Endothelial cell of umbilical vein (primary cell): ENCODE measurements around the gene RETSAT. TPM values are rescaled to one million over a fixed set of nuclear protein-coding genes. Genes with fewer than 3 reads are reported as not detected.

Source experiments
- BruUV-seq: library from RNA; stranded (reverse); fragments of 400-500 nt; replicated peaks from 2 replicates; lab custom pipeline; 2021; lab: Mats Ljungman, UMichigan
- CTCF ChIA-PET: fragments of 300-600, 350-600 bp; sonication (Branson Sonifier 250); formaldehyde crosslinking; loops from one replicate; lab custom pipeline; 2021; ENCODE audit warnings: antibody characterized with exemption, inconsistent platforms; lab: Charles Lee
- POLR2A ChIA-PET: fragments of 300-600, 350-600 bp; sonication (Branson Sonifier 250); formaldehyde crosslinking; loops from one replicate; lab custom pipeline; 2021; ENCODE audit warnings: antibody characterized with exemption, inconsistent platforms; lab: Charles Lee
- DNase-seq: peaks from one replicate; pipeline ENCODE4 v3.0.0-alpha.2; 2011; ENCODE audit warnings: low read depth, low spot score
- FAIRE-seq: peaks from 2 replicates; lab custom pipeline; 2011; peaks lifted over from hg19 to GRCh38; lab: Jason Lieb, UNC
- H2AFZ ChIP-seq: 2 replicates; pipeline ENCODE4 v1.6.0; 2012; ENCODE audit warnings: low read depth, low read length, control low read depth, inconsistent platforms
- H3K27ac ChIP-seq: 2 replicates; pipeline ENCODE4 v1.5.1; 2011; ENCODE audit warnings: low read depth, mild to moderate bottlenecking, control low read depth, low read length, moderate library complexity; ENCODE audit not compliant: insufficient read depth
- H3K27me3 ChIP-seq, 2 experiments: 2 replicates each; pipeline versions ENCODE4 v1.6.0 to v1.6.1; 2011; ENCODE audit warnings: low read length in 2 of 2, mixed read lengths in 1 of 2; ENCODE audit not compliant: control insufficient read depth in 2 of 2, insufficient read depth in 2 of 2
- H3K36me3 ChIP-seq, 2 experiments: 2 replicates in 1 of 2; 3 replicates in 1 of 2; pipeline ENCODE4 v1.5.1; 2011; ENCODE audit warnings: low read length in 2 of 2, mild to moderate bottlenecking in 1 of 2, moderate library complexity in 1 of 2; ENCODE audit not compliant: control insufficient read depth in 2 of 2, insufficient read depth in 2 of 2; ENCODE audit errors: extremely low read depth in 1 of 2
- H3K4me1 ChIP-seq: 3 replicates; pipeline ENCODE4 v1.5.1; 2011; ENCODE audit warnings: mild to moderate bottlenecking, low read length; ENCODE audit not compliant: control insufficient read depth, insufficient read depth; ENCODE audit errors: extremely low read depth
- H3K4me2 ChIP-seq: 2 replicates; pipeline ENCODE4 v1.6.1; 2011; ENCODE audit warnings: low read length, control low read depth, mixed read lengths; ENCODE audit not compliant: insufficient read depth
- H3K4me3 ChIP-seq, 3 experiments: fragments of 200-600 bp in 1 of 3; sonication (generic), shearing (Covaris generic) in 1 of 3; replicated peaks in 1 of 3; 2 replicates each; pipeline ENCODE4 v1.5.1; 2011 to 2016; ENCODE audit warnings: control low read depth in 3 of 3, low read length in 3 of 3, mild to moderate bottlenecking in 2 of 3, inconsistent platforms in 1 of 3, low read depth in 1 of 3, moderate library complexity in 1 of 3; ENCODE audit not compliant: insufficient read depth in 1 of 3
- H3K79me2 ChIP-seq: 2 replicates; pipeline ENCODE4 v1.6.0; 2012; ENCODE audit warnings: low read length, inconsistent platforms; ENCODE audit not compliant: control insufficient read depth, insufficient read depth
- H3K9ac ChIP-seq: replicated peaks from 2 replicates; pipeline ENCODE3; 2011; ENCODE audit warnings: low read length, control low read depth; ENCODE audit not compliant: insufficient read depth; ENCODE audit errors: extremely low read depth
- H3K9me1 ChIP-seq: replicated peaks from 3 replicates; pipeline ENCODE4 v1.6.0; 2011; ENCODE audit warnings: mild to moderate bottlenecking, low read length; ENCODE audit not compliant: control insufficient read depth, insufficient read depth; ENCODE audit errors: extremely low read depth
- H3K9me3 ChIP-seq: replicated peaks from 2 replicates; pipeline ENCODE4 v1.5.1; 2012; ENCODE audit warnings: low read length, inconsistent platforms; ENCODE audit not compliant: control insufficient read depth, insufficient read depth
- H4K20me1 ChIP-seq: replicated peaks from 2 replicates; pipeline ENCODE3; 2011; ENCODE audit warnings: mild to moderate bottlenecking, low read length; ENCODE audit not compliant: control insufficient read depth, insufficient read depth; ENCODE audit errors: extremely low read depth
- CTCF ChIP-seq, 2 donors: IDR thresholded peaks; 1 replicate in 1 of 2; 2 replicates in 1 of 2; pipeline ENCODE4 v1.5.1; 2011; ENCODE audit warnings: low read length in 2 of 2, mild to moderate bottlenecking in 2 of 2, moderate library complexity in 2 of 2, control low read depth in 1 of 2, inconsistent platforms in 1 of 2, low read depth in 1 of 2; ENCODE audit not compliant: insufficient read depth in 1 of 2; ENCODE audit errors: extremely low read depth in 1 of 2
- EZH2 ChIP-seq: IDR thresholded peaks from 2 replicates; pipeline ENCODE4 v1.6.1; 2012; ENCODE audit warnings: borderline replicate concordance, low read depth, mild to moderate bottlenecking, moderate library complexity, low read length, inconsistent platforms; ENCODE audit not compliant: severe bottlenecking
- FOS ChIP-seq: IDR thresholded peaks from 2 replicates; pipeline ENCODE4 v1.6.1; 2011; ENCODE audit warnings: mild to moderate bottlenecking, low read length, moderate library complexity, borderline replicate concordance; ENCODE audit not compliant: insufficient read depth
- GATA2 ChIP-seq: IDR thresholded peaks from 2 replicates; pipeline ENCODE4 v1.7.0; 2011; ENCODE audit warnings: low read depth, mild to moderate bottlenecking, moderate library complexity, mixed read lengths, low read length; ENCODE audit not compliant: insufficient read length, insufficient read depth
- JUN ChIP-seq: IDR thresholded peaks from 2 replicates; pipeline ENCODE4 v1.6.1; 2011; ENCODE audit warnings: borderline replicate concordance, low read depth; ENCODE audit not compliant: insufficient read length, insufficient read depth
- MAX ChIP-seq: IDR thresholded peaks from 2 replicates; pipeline ENCODE4 v1.6.1; 2011; ENCODE audit not compliant: insufficient read depth, insufficient read length
- MYC ChIP-seq: IDR thresholded peaks from one replicate; pipeline ENCODE4 v1.6.1; 2011; ENCODE audit warnings: mild to moderate bottlenecking, low read depth, low read length
- POLR2A ChIP-seq: IDR thresholded peaks from 2 replicates; pipeline ENCODE4 v1.6.1; 2012; ENCODE audit warnings: low read depth, mild to moderate bottlenecking, control low read depth, low read length
- POLR2AphosphoS5 ChIP-seq: IDR thresholded peaks from 2 replicates; pipeline ENCODE4 v1.6.1; 2012; ENCODE audit warnings: low read depth, mild to moderate bottlenecking, control low read depth, low read length, moderate library complexity; ENCODE audit not compliant: insufficient read depth
- dilution Hi-C: fragments of 300-500 bp; cut with MboI; formaldehyde crosslinking; loops from one replicate; pipeline ENCODE4 v1.15.0; 2019; ENCODE audit warnings: low sequenced_read_pairs; ENCODE audit not compliant: extremely low pct_ligation_motif_present
- intact Hi-C: fragments of 100-400 bp; cut with micrococcal nuclease; formaldehyde crosslinking; loops from one replicate; pipeline ENCODE4 v1.10.0; 2022
- polyA plus RNA-seq, 4 experiments: library from polyadenylated mRNA; depleted of rRNA in 3 of 4; stranded (reverse) in 3 of 4; unstranded in 1 of 4; fragments of >200 nt; gene quantifications; 2 replicates each; pipeline versions ENCODE4 v1.2.1 to v1.2.3, GENCODE V29; 2011 to 2012; ENCODE audit warnings: missing spikeins in 1 of 4
- total RNA-seq: library from RNA; stranded (reverse); gene quantifications from 2 replicates; pipeline ENCODE4 v1.2.3, GENCODE V29; 2021

RETSAT gene
- total and polyA plus RNA-seq, 2 donors (not counting 3 experiments of a cell fraction or from before 2014, with no cell fraction given): 43.8 to 59.1 TPM

- CTCF ChIA-PET: no interaction called here
- Histone ChIP-seq H3K4me1 (no peaks in the 10 kb centered on the region), H3K27ac (no peak overlapping the region), H3K4me3 (no peak overlapping the region), H3K9me3 (no peaks in the 10 kb centered on the region), H3K27me3 (no peaks in the 10 kb centered on the region), H4K20me1 (no peaks in the 10 kb centered on the region), H3K79me2 (no peaks in the 10 kb centered on the region), H3K9me1 (no peaks in the 10 kb centered on the region), H2AFZ (no peak overlapping the region), H3K9ac (no peak overlapping the region), H3K36me3 (peaks cover 0 to 2% of the 10 kb centered on the region in 2 experiments), H3K4me2 (no peak overlapping the region)
- FAIRE-seq: no peak
- BruUV-seq: no TSS peak
- intact Hi-C loops (no loop called here), dilution Hi-C loops (no loop called here)
- no peak for DNase-seq
- POLR2A ChIA-PET: no interaction called here
- TF ChIP-seq JUN (no peak), CTCF (IDR thresholded peaks at IDR 0.05; ENCODE audit: extremely low read depth in 1 of 2, insufficient read depth in 1 of 2, low read depth in 1 of 2, low read length in 2 of 2) (no peak), MAX (no peak), FOS (no peak), POLR2A (no peak), EZH2 (no peak), MYC (no peak), GATA2 (no peak), POLR2AphosphoS5 (no peak)
Observed at GRCh38 chr2:85380048-85380447, 25.7 kb upstream of the RETSAT start.
